Neural progenitor cell (in vitro differentiated cells): Measurements from ENCODE around the gene RBMS1. TPM values are rescaled to one million over a fixed set of nuclear protein-coding genes. Genes with fewer than 3 reads are reported as not detected.

Experiments
- DNase-seq: peaks from one replicate; pipeline ENCODE4 v3.0.0-alpha.2; 2016; ENCODE audit warnings: low spot score
- H2AFZ ChIP-seq: fragments of 200-600 bp; sonication (generic); replicated peaks from 2 replicates; pipeline ENCODE4 v1.6.1; 2016; ENCODE audit warnings: antibody characterized with exemption
- H3F3A ChIP-seq: fragments of 200-600 bp; sonication (generic); 2 replicates; pipeline ENCODE4 v1.6.1; 2016; ENCODE audit warnings: antibody characterized with exemption, low read depth
- H3K27ac ChIP-seq: fragments of 200-600 bp; sonication (generic); 2 replicates; pipeline ENCODE4 v1.5.1; 2016; ENCODE audit warnings: mild to moderate bottlenecking
- H3K27me3 ChIP-seq: fragments of 200-600 bp; sonication (generic); 2 replicates; pipeline ENCODE4 v1.6.1; 2016; ENCODE audit warnings: mild to moderate bottlenecking, moderate library complexity
- H3K36me3 ChIP-seq: fragments of 200-600 bp; sonication (generic); 2 replicates; pipeline ENCODE4 v1.5.1; 2016
- H3K4me1 ChIP-seq: fragments of 200-600 bp; sonication (generic); 2 replicates; pipeline ENCODE4 v1.6.1; 2016; ENCODE audit warnings: mixed run types
- H3K4me2 ChIP-seq: fragments of 200-600 bp; sonication (generic); 2 replicates; pipeline ENCODE4 v1.6.1; 2016
- H3K4me3 ChIP-seq: fragments of 200-600 bp; sonication (generic); 2 replicates; pipeline ENCODE4 v1.5.1; 2016
- H3K79me2 ChIP-seq: fragments of 200-600 bp; sonication (generic); 2 replicates; pipeline ENCODE4 v1.6.1; 2016; ENCODE audit warnings: low read depth
- H3K9ac ChIP-seq: fragments of 200-600 bp; sonication (generic); 2 replicates; pipeline ENCODE4 v1.6.1; 2016
- H3K9me3 ChIP-seq: fragments of 200-600 bp; sonication (generic); 2 replicates; pipeline ENCODE4 v1.5.1; 2016; ENCODE audit warnings: low read depth
- H4K20me1 ChIP-seq: fragments of 200-600 bp; sonication (generic); 2 replicates; pipeline ENCODE4 v1.6.1; 2016; ENCODE audit warnings: low read depth
- H3K27ac Mint-ChIP-seq: 3 replicates; pipeline ENCODE4 v1.8.0; 2021; ENCODE audit warnings: mixed read lengths
- H3K27me3 Mint-ChIP-seq: 2 replicates; pipeline ENCODE4 v1.8.0; 2022; ENCODE audit warnings: low read depth, mild to moderate bottlenecking, inconsistent platforms, moderate library complexity, mixed read lengths; ENCODE audit not compliant: insufficient read depth
- H3K36me3 Mint-ChIP-seq: 3 replicates; pipeline ENCODE4 v1.8.0; 2021; ENCODE audit warnings: mixed read lengths
- H3K4me1 Mint-ChIP-seq: 3 replicates; pipeline ENCODE4 v1.8.0; 2021; ENCODE audit warnings: mixed read lengths
- H3K4me3 Mint-ChIP-seq: 3 replicates; pipeline ENCODE4 v1.8.0; 2021; ENCODE audit warnings: mild to moderate bottlenecking, moderate library complexity, mixed read lengths
- H3K9me3 Mint-ChIP-seq: 3 replicates; pipeline ENCODE4 v1.8.0; 2020; ENCODE audit warnings: mixed read lengths
- CTCF ChIP-seq: fragments of 200-600 bp; sonication (generic); IDR thresholded peaks from 2 replicates; pipeline ENCODE4 v1.5.1; 2017; ENCODE audit warnings: antibody characterized with exemption, mild to moderate bottlenecking
- EZH2 ChIP-seq: fragments of 200-600 bp; sonication (generic); IDR thresholded peaks from 2 replicates; pipeline ENCODE4 v1.6.1; 2017; ENCODE audit warnings: antibody characterized with exemption, mild to moderate bottlenecking, moderate library complexity
- EZH2phosphoT487 ChIP-seq: fragments of 200-600 bp; sonication (generic); IDR thresholded peaks from 2 replicates; pipeline ENCODE4 v1.6.1; 2017; ENCODE audit warnings: antibody characterized with exemption
- total RNA-seq: library from RNA; depleted of rRNA; stranded (reverse); fragments of >200 nt; gene quantifications from 2 replicates; pipeline ENCODE4 v1.2.3, GENCODE V29; 2015; ENCODE audit warnings: low replicate concordance

RBMS1 gene
- total RNA-seq, 1 donor from 2014 or later, result 101 TPM

GRCh38 chr2:160375802-160376469, 117.7 kb downstream of the RBMS1 start:
- H3K4me1 Mint-ChIP-seq, result peaks cover 46% of the 10 kb centered on the region
- Histone ChIP-seq H3K4me2 (no peak overlapping the region), H3K27me3 (no peaks in the 10 kb centered on the region), H2AFZ (no peak overlapping the region), H3K4me3 (no peak overlapping the region), H3K4me1 (peaks cover 62% of the 10 kb centered on the region), H3K79me2 (peaks cover 100% of the 10 kb centered on the region), H3K9ac (no peak overlapping the region), H3K36me3 (no peaks in the 10 kb centered on the region), H3K27ac (no peak overlapping the region), H3F3A (peaks cover 13% of the 10 kb centered on the region), H4K20me1 (peaks cover 100% of the 10 kb centered on the region), H3K9me3 (no peaks in the 10 kb centered on the region)
- H3K27ac Mint-ChIP-seq, result no peak overlapping the region
- DNase-seq, result no peak
- TF ChIP-seq CTCF (no peak), EZH2 (no peak), EZH2phosphoT487 (no peak)
- no peaks in the 10 kb centered on the region for H3K9me3 Mint-ChIP-seq
- H3K4me3 Mint-ChIP-seq, result no peak overlapping the region
- no peaks in the 10 kb centered on the region for H3K27me3 Mint-ChIP-seq
- H3K36me3 Mint-ChIP-seq, result peaks cover 2% of the 10 kb centered on the region

- H4K20me1 ChIP-seq, result peaks cover 100% of the 10 kb centered on the region
- H3K4me3 ChIP-seq, result no peak overlapping the region
- no peak overlapping the region for H3K27ac Mint-ChIP-seq
- peaks cover 2% of the 10 kb centered on the region for H3K27me3 Mint-ChIP-seq
- no peak for DNase-seq
- no peaks in the 10 kb centered on the region for H3K9me3 Mint-ChIP-seq
- H3K4me3 Mint-ChIP-seq, result no peak overlapping the region
- H3K4me1 Mint-ChIP-seq, result peaks cover 46% of the 10 kb centered on the region
- H3K4me1 ChIP-seq, result peaks cover 63% of the 10 kb centered on the region
- no peaks in the 10 kb centered on the region for H3K36me3 ChIP-seq
- peaks cover 13% of the 10 kb centered on the region for H3F3A ChIP-seq
- H3K36me3 Mint-ChIP-seq, result peaks cover 2% of the 10 kb centered on the region
- H2AFZ ChIP-seq, result no peak overlapping the region
- no peak overlapping the region for H3K4me2 ChIP-seq
- no peaks in the 10 kb centered on the region for H3K27me3 ChIP-seq
- H3K27ac ChIP-seq, result no peak overlapping the region
- H3K9ac ChIP-seq, result no peak overlapping the region
- no peak for TF ChIP-seq EZH2phosphoT487
- no peak for TF ChIP-seq CTCF
- no peak for TF ChIP-seq EZH2
- H3K9me3 ChIP-seq, result no peaks in the 10 kb centered on the region
- H3K79me2 ChIP-seq, result peaks cover 100% of the 10 kb centered on the region
These were observed 118.6 kb downstream of the RBMS1 start for GRCh38 chr2:160375037-160375436.

- peaks cover 54% of the 10 kb centered on the region for H3K4me1 ChIP-seq
- peaks cover 100% of the 10 kb centered on the region for H3K79me2 ChIP-seq
- H3F3A ChIP-seq, result peaks cover 13% of the 10 kb centered on the region
- peaks cover 2% of the 10 kb centered on the region for H3K36me3 Mint-ChIP-seq
- H3K4me3 ChIP-seq, result no peak overlapping the region
- no peaks in the 10 kb centered on the region for H3K9me3 Mint-ChIP-seq
- TF ChIP-seq EZH2phosphoT487, result no peak
- TF ChIP-seq CTCF, result no peak
- TF ChIP-seq EZH2, result no peak
- H3K27me3 Mint-ChIP-seq, result peaks cover 4% of the 10 kb centered on the region
- H3K4me3 Mint-ChIP-seq, result no peak overlapping the region
- no peak overlapping the region for H2AFZ ChIP-seq
- H4K20me1 ChIP-seq, result peaks cover 100% of the 10 kb centered on the region
- no peaks in the 10 kb centered on the region for H3K27me3 ChIP-seq
- H3K4me1 Mint-ChIP-seq, result peaks cover 56% of the 10 kb centered on the region
- H3K36me3 ChIP-seq, result no peaks in the 10 kb centered on the region
- H3K27ac Mint-ChIP-seq, result no peak overlapping the region
- no peak overlapping the region for H3K27ac ChIP-seq
- peak overlapping the region; percentile 28 for H3K4me2 ChIP-seq
- H3K9me3 ChIP-seq, result no peaks in the 10 kb centered on the region
- no peak for DNase-seq
- H3K9ac ChIP-seq, result no peak overlapping the region
These were observed 119.9 kb downstream of the RBMS1 start for GRCh38 chr2:160373666-160374065.
